Lower leg skin (tissue), 3 donors: ENCODE results near the gene UAP1.

ENCODE experiments used
- POLR2A ChIP-seq, 2 donors: fragments of 450-650 bp; IDR thresholded peaks; one replicate each; pipeline ENCODE4 v1.6.1; 2016 to 2017; ENCODE audit warnings: antibody characterized with exemption in 2 of 2, mild to moderate bottlenecking in 1 of 2, moderate library complexity in 1 of 2
- TF ChIP-seq, protein P1 (sequence below), 3 donors: fragments of 450-650 bp; IDR thresholded peaks; one replicate each; pipeline ENCODE4 v1.5.1; 2016; ENCODE audit warnings: antibody characterized with exemption in 3 of 3, mild to moderate bottlenecking in 3 of 3, moderate library complexity in 2 of 3

DNA sequence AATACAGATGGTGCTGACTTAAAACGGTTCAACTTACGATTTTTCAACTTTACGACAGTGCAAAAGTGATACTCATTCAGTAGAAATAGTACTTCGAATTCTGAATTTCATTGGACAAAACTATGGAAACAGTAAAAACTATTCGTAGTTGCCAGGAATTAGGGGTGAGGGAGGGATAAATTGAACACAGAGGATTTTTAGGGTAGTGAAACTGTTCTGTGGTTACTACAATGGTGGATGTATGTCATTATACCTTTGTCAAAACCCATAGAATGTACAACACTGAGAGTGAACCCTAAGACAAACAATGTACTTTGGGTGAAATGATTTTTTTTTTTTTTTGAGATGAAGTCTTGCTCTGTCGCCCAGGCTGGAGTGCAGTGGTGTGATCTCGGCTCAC is 78.2 kb downstream of the UAP1 start:
- TF ChIP-seq, protein P1, sequence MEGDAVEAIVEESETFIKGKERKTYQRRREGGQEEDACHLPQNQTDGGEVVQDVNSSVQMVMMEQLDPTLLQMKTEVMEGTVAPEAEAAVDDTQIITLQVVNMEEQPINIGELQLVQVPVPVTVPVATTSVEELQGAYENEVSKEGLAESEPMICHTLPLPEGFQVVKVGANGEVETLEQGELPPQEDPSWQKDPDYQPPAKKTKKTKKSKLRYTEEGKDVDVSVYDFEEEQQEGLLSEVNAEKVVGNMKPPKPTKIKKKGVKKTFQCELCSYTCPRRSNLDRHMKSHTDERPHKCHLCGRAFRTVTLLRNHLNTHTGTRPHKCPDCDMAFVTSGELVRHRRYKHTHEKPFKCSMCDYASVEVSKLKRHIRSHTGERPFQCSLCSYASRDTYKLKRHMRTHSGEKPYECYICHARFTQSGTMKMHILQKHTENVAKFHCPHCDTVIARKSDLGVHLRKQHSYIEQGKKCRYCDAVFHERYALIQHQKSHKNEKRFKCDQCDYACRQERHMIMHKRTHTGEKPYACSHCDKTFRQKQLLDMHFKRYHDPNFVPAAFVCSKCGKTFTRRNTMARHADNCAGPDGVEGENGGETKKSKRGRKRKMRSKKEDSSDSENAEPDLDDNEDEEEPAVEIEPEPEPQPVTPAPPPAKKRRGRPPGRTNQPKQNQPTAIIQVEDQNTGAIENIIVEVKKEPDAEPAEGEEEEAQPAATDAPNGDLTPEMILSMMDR (IDR thresholded peaks at IDR 0.05), result no peak
- TF ChIP-seq POLR2A (IDR thresholded peaks at IDR 0.05), result no peak
